Fibroblast of the aortic adventitia (primary cell): ENCODE results near the gene ZFYVE26. TPM values are rescaled to one million over a fixed set of nuclear protein-coding genes. Genes with fewer than 3 reads are reported as not detected.
"Not testable (repeated sequence)": the region's sequence is repeated elsewhere in the genome, so short reads cannot be mapped to it uniquely, and the experiment has no call there.

Experiments
- DNase-seq: peaks from one replicate; pipeline ENCODE4 v3.0.0-alpha.2; 2010; ENCODE audit warnings: low read depth
- H3K4me3 ChIP-seq: 2 replicates; pipeline ENCODE4 v1.5.1; 2011; ENCODE audit warnings: low read depth, mild to moderate bottlenecking, control low read depth, low read length, moderate library complexity
- total RNA-seq: library from RNA; depleted of rRNA; stranded (reverse); fragments of >200 nt; gene quantifications from 2 replicates; pipeline ENCODE4 v1.2.3, GENCODE V29; 2012; ENCODE audit warnings: low replicate concordance
- TF ChIP-seq, protein P1 (sequence below): IDR thresholded peaks from 2 replicates; pipeline ENCODE4 v1.5.1; 2011; ENCODE audit warnings: mild to moderate bottlenecking, low read length, control low read depth, inconsistent platforms; ENCODE audit not compliant: insufficient read depth

Gene ZFYVE26
- total RNA-seq, 1 donor: 30.8 TPM

DNA sequence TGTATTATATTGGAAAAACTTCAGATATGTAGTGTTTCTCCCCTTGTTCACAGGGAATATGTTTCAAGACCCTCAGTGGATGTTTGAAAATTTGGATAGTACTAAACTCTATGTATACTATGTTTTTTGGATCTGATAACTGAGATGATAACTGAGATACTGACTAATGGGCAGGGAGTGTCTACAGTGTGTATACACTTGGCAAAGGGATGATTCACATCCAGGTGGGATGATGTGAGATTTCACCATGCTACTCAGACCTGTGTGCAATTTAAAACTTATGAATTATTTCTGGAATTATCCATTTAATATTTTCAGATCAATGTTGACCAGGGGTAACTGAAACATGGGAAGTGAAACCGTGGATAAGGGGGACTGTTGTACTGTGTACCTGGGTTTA, 17.0 kb upstream of the ZFYVE26 start:
- TF ChIP-seq, protein P1, sequence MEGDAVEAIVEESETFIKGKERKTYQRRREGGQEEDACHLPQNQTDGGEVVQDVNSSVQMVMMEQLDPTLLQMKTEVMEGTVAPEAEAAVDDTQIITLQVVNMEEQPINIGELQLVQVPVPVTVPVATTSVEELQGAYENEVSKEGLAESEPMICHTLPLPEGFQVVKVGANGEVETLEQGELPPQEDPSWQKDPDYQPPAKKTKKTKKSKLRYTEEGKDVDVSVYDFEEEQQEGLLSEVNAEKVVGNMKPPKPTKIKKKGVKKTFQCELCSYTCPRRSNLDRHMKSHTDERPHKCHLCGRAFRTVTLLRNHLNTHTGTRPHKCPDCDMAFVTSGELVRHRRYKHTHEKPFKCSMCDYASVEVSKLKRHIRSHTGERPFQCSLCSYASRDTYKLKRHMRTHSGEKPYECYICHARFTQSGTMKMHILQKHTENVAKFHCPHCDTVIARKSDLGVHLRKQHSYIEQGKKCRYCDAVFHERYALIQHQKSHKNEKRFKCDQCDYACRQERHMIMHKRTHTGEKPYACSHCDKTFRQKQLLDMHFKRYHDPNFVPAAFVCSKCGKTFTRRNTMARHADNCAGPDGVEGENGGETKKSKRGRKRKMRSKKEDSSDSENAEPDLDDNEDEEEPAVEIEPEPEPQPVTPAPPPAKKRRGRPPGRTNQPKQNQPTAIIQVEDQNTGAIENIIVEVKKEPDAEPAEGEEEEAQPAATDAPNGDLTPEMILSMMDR: no peak
- no peak for DNase-seq
- no peak overlapping the region for H3K4me3 ChIP-seq

DNA sequence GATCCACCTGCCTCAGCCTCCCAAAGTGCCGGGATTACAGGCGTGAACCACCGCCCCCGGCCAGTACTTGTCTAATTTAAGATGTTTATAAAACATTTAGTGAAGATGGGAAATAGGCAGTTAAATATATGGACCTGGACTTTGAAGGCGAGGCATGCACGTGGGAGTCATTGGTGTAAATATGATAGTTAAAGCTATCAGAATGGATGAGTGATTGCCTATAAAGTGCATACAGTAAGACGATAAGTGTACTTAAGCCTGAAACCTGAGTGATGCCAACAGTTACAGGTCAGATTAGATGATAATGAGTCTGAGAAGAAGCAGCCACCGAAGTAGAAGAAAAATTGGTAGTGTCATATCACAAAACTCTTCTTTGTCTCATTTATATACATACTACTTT, 14.7 kb upstream of the ZFYVE26 start:
- TF ChIP-seq, protein P1: no peak
- no peak for DNase-seq
- no peak overlapping the region for H3K4me3 ChIP-seq

DNA sequence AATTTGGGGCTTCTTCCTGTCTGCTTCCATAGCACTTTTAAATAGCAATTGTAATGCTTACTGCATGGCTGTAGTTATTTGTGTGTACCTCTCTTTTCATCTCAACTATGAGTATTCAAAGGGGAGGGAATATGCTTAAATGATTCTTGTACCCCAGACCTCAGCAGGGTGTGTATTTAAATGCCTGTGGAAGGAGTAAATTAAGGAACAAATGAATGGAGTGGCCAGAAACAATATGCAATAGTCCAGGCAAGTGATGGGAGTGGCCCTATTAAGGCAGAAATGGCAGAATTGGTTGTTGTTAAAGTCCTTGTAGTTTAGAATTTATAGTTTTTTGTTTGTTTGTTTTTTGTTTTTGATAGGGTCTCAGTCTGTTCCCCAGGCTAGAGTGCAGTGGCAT, 4.7 kb upstream of the ZFYVE26 start:
- DNase-seq: no peak
- H3K4me3 ChIP-seq: no peak overlapping the region
- TF ChIP-seq, protein P1: no peak

DNA sequence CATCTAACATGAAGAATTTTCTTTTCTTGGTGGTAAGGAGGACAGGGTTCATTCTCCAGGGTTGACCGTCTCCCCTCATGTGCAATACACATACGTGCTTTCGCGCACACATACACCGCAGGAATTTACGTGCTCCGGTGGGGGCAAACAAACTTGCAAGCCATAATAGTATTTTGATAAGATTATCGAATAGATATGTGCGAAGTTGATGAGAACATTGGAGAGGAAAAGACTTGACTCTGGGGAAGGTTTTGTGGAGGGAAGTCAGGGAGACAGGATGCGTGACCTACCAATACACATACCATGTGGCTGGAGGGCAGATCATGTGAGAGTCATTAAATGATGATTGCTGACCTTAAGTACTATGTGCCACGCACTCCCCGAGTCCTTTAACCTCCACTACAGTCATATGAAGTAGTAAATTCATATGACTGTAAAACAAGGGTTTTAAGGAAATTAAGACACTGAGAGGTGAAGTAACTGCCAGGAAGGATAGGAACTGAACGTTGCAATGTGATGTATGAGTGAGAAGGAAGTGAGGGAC, 4.1 kb upstream of the ZFYVE26 start:
- TF ChIP-seq, protein P1: no peak
- DNase-seq: peak; percentile 43
- peak overlapping the region; percentile 73 for H3K4me3 ChIP-seq

DNA sequence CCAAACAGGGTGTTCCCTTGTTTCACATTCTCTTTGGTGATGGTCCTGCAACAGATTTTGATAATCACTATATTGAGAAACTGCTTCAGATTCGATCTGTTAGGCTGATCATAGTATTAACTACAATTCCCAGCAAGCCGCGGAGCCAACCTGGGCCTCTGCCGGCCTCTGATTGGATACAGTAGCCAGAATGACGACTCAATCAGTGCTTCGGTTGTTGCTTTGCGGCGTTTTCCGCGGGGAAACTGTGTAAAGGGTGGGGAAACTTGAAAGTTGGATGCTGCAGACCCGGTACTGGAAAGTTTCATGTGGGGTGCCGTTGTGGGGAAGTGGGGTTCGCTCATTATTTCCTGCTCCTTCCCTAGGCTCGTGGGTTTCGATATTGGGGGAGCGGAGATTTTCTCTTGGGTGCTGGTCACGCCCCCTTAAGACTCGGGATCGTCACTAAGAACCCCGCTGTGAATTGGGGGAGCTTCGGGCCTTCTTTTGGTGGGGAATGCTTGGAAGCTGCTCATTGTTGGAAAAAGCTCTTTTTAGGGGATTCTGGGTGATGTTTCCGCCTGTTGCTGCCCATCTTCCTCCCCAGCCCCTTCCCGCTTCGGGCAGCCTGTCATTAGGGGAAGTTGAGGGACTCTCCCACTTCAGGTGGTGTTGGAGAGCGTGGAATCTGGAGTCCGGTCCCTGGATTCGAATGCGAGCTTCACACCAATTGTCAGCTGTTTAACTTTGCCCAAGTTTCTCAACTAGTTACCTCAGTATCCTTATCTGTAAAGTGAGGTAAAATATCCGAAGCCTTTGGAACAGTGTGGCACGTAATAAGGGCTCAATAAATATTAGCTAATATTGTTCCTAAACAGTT, 3.4 kb upstream of the ZFYVE26 start, which contains the start of gene RAD51B:
Gene RAD51B (plus strand): TSS at position 217 of the 859 bp plus-strand sequence.
- peak; percentile 87 for DNase-seq
- H3K4me3 ChIP-seq: peak within 1 kb of the TSS; percentile 73
- TF ChIP-seq, protein P1: no peak

DNA sequence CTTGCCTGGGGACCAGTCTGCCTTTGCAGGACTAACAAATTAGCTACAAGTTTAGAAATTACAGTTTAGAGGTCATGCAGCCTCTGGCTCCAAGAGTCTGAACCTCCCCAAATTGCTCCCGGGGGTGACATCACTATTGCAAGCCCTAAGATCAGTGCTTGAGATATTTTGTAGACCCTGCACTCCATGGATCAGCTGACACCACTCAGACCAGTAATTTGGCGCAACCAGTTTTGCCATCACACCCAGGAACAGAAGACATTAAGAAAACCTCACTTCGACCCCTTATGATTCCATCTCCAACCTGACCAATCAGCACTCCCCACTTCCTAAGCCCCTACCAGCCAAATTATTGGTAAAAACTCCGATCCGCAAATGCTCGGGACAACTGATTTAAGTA, 2.1 kb upstream of the ZFYVE26 start:
- not testable (repeated sequence) for DNase-seq, H3K4me3 ChIP-seq

DNA sequence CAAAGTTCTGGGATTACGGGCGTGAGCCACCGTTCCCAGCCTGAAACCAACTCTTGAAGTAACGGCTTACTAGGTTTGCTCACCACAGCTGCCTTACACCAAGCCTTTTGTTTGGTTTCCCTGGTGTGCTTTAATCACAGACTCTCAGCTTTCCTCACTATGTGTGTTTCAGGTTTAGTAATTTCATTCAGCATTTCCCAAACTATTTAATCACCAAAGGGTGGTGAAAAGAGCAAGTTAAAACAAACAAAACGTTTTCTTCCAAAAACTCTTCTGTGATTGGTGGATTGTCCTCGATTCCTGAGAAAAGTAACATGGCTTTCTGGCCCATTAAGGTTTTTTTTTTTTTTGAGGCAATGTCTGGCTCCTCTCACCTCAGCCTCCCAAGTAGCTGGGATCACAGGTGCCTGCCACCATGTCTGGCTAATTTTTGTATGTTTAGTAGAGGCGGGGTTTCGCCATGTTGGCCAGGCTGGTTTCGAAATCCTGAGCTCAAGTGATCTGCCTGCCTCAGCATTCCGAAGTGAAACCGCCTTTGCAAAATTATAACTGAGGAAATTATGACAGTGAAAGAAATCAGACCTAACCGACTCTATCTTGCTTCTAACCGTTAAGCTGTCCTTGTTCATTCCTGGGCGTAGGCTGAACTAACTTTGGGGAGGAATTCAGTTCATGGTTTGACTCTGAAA, 1.5 kb upstream of the ZFYVE26 start:
- no peak for DNase-seq
- no peak overlapping the region for H3K4me3 ChIP-seq
- TF ChIP-seq, protein P1: no peak
